AG09319 (cell line): Measurements from ENCODE around the gene NCKAP5L.
"Not testable (repeated sequence)": the region's sequence is repeated elsewhere in the genome, so short reads cannot be mapped to it uniquely, and the experiment has no call there.

ENCODE experiments used
- DNase-seq: peaks from one replicate; pipeline ENCODE4 v3.0.0-alpha.2; 2010; ENCODE audit warnings: low read depth; ENCODE audit errors: extremely low read depth
- TF ChIP-seq, protein P1 (sequence below): IDR thresholded peaks from 2 replicates; pipeline ENCODE4 v1.5.1; 2011; ENCODE audit warnings: low read depth, mild to moderate bottlenecking, inconsistent platforms, low read length, moderate library complexity

Gene NCKAP5L

DNA sequence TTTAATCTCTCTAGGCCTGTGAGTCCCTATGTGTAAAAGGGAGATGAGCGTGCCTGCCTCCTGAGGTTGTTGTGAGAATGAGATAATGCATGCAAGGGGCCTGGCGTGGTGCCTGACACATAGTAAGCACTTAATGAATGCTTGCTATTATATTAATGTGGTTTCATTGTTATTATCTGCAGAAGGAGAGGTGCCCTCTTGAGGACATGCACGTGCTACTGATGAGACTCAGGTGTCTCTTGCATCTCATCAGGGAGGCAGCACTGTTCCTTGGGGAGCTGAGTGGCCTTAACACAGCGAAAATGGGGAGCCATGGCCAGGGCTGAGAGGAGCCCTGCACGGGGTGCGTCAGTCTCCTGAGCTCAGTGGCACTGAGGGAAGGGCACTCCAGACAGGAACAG is 44.6 kb upstream of the NCKAP5L start:
- no peak for DNase-seq
- TF ChIP-seq, protein P1, sequence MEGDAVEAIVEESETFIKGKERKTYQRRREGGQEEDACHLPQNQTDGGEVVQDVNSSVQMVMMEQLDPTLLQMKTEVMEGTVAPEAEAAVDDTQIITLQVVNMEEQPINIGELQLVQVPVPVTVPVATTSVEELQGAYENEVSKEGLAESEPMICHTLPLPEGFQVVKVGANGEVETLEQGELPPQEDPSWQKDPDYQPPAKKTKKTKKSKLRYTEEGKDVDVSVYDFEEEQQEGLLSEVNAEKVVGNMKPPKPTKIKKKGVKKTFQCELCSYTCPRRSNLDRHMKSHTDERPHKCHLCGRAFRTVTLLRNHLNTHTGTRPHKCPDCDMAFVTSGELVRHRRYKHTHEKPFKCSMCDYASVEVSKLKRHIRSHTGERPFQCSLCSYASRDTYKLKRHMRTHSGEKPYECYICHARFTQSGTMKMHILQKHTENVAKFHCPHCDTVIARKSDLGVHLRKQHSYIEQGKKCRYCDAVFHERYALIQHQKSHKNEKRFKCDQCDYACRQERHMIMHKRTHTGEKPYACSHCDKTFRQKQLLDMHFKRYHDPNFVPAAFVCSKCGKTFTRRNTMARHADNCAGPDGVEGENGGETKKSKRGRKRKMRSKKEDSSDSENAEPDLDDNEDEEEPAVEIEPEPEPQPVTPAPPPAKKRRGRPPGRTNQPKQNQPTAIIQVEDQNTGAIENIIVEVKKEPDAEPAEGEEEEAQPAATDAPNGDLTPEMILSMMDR, result no peak

DNA sequence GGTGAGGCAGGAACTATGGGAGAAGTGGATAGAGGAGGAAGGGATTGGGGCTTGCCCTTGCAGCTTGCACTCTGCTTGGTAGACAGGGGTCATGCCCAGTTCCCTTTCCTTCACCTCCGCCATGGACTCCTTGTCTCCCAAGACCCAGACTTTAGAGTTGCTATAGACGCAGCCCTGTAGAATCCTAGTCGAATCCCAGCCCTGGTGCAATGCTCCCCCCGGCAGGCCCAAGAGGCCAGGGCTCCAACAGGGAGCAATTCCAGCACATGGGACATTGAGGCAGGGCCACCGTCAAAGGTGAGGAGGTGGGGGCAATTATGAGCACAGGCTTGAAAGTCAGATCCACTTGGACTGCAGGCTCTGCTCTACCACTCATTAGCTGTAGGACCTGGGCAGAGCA is 44.2 kb upstream of the NCKAP5L start:
- DNase-seq, result no peak
- TF ChIP-seq, protein P1, result no peak

DNA sequence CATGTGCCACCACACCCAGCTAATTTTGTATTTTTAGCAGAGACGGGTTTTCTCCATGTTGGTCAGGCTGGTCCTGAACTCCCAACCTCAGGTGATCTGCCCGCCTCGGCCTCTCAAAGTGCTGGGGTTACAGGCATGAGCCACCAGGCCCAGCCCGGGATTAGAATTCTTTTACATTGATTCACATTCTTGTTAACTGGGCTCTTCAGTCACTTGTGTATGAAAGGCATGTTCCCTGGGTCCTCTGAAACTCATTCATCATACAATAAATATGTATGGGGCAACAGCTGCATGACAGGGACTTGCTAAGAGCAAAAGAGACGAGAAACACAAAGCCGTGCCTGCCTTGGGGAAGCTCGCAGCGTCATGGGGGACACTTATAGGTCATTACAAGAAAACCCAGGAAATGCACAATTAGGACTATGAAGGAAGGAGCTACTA is 43.6 kb upstream of the NCKAP5L start:
- DNase-seq, result not testable (repeated sequence)

DNA sequence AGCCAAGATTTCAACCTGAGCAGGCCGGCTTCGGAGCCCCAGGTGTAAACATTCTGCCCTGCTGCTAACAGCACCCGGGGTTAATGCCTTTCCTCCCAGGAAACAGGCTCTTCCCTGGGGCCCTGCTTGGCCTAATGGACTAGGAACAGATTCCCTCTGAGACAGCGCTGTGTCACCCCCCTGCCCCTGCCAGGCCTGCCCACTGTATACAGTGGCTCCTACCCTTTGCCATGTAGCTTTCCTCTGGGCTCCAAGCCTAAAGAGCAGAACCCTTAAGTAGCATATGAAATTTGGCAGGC is 43.0 kb upstream of the NCKAP5L start:
- TF ChIP-seq, protein P1, result no peak
- DNase-seq, result no peak

DNA sequence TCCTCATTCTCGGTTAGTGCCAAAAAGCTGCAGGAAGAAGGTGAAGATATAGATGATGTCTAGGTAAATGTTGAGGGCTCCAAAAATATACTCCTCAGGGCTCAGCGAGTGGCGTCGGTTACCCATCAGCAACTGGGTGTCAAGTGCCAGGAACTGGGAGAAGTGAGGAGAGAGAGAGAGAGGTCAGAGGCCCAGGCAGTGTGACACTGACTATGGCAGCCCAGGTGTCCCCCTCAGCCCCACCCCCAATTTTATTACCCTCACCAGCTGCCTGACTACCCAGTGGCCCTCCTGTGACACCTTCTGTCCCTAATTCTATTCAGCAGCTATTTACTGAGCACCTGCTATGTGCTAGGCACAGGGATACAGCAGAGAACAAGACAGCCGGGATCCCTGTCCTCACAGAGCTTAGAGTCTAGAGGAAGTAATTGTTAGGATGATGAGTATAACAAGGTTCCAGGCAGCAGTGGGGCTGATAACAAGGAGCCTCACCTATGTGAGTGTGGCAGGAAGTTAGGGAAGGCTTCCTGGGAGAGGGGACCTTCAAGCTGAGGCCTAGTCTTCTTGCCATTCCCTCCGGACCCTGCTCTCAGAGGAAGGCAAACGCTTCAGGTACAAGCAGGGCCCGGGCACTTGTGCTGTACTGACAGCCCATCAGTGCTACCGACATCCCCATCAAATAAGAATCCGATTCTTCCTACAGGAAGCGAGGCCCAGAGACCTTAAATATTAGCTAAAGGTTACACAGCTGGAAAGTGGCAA is 42.5 kb upstream of the NCKAP5L start:
- TF ChIP-seq, protein P1, result no peak
- DNase-seq, result no peak

DNA sequence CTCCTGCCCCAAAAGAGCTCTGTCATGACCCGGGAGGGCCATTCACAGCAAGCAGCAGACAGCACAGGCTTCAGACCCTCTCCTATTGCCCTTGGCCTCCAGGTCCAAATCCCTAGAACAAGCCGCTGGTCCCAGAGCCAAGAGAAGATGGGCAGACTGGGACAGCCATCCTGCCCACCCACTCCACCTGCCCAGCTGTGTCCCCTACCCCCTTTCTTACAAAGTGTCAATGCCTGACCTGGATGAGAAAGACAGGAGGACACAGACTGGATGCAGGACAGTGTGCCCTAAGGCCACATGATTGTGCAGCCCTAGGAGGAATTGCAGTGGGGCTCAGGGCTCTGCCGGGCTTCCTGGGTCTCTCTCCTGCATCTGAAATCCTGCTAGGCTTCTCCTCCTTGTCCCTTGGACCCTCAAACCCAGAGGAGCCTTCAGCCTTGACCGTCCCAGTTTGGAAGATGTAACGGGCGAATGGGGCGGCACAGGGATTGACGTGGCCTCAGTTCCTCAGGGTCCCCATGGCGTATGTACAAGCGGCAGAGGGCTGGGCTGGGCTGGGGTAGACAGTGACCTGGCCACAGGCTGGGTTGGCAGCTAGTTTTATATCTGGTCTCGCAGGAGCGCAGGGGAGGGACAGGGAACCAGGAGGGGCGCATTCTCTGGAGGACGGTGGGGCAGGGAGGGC is 41.7 kb upstream of the NCKAP5L start:
- TF ChIP-seq, protein P1, result no peak
- DNase-seq, result no peak

DNA sequence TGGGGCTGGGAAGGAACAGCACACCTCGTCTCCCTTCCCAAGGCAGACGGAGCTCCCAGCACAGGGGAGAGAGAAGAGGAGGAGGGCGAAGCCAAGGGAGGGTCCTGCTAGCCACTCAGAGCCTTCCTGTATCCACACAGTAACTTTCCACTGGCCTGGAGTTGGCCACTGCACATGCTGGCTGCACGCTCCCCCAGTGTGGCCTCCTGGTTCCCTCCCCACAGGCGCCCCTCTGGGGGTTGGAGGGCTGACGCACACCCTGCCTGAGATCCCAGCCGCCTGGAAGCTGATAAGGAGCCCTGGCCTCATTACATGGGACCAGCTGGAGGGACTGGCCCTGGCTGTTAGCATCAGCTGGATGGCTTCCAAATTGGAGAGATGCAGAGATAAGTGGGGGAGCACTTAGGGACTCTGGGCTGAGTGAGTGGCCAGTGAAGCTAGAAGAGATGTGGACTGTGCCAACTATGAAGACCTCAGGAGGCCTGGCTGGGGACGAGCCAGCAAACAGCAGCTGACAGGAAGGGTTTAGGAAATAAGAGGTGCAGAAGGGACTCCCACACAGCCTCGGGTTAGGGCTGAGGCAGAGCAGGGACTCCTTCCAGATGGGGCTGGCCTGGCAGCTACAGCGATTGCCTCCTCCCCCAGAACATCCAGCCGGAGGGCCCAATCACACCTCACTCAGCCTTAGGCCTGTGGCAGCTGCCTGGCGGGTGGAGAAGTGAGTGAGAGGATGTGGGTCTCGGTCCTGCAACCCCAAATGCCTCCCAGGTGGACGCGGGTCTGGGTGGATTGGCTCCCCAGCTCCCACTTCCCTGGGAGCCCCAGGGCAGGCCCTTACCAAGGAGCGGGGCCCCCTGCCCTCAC is 41.0 kb upstream of the NCKAP5L start:
- DNase-seq, result peak; percentile 85
- TF ChIP-seq, protein P1, result no peak
